Thymus (tissue), 11 donors: ENCODE data around the gene MAPK4. TPM values are rescaled to one million over a fixed set of nuclear protein-coding genes. Genes with fewer than 3 reads are reported as not detected.

ENCODE experiments used
- DNase-seq, 9 donors: peaks; one replicate each; pipeline ENCODE4 v3.0.0-alpha.2; 2013; ENCODE audit warnings: low spot score in 9 of 9, low read depth in 6 of 9, missing footprints in 1 of 9
- H3K27ac ChIP-seq, 2 donors: one replicate each; pipeline ENCODE4 v1.5.1; 2013; ENCODE audit warnings: control low read depth in 1 of 2, low read depth in 1 of 2, low read length in 1 of 2, mild to moderate bottlenecking in 1 of 2, moderate library complexity in 1 of 2
- H3K27me3 ChIP-seq, 2 donors: one replicate each; pipeline ENCODE4 v1.5.1; 2013; ENCODE audit warnings: low read length in 1 of 2; ENCODE audit not compliant: control insufficient read depth in 2 of 2, insufficient read depth in 1 of 2
- H3K36me3 ChIP-seq, 2 donors: one replicate each; pipeline ENCODE4 v1.5.1; 2013; ENCODE audit warnings: low read length in 1 of 2, mild to moderate bottlenecking in 1 of 2, moderate library complexity in 1 of 2; ENCODE audit not compliant: control insufficient read depth in 2 of 2, insufficient read depth in 2 of 2
- H3K4me1 ChIP-seq, 2 donors: one replicate each; pipeline ENCODE4 v1.5.1; 2013; ENCODE audit warnings: low read length in 2 of 2; ENCODE audit not compliant: control insufficient read depth in 2 of 2, insufficient read depth in 2 of 2
- H3K4me3 ChIP-seq, 2 donors: one replicate each; pipeline ENCODE4 v1.5.1; 2013; ENCODE audit warnings: low read length in 2 of 2, control low read depth in 1 of 2, mild to moderate bottlenecking in 1 of 2
- H3K9me3 ChIP-seq, 2 donors: one replicate each; pipeline ENCODE4 v1.5.1; 2013; ENCODE audit warnings: low read length in 1 of 2, mild to moderate bottlenecking in 1 of 2; ENCODE audit not compliant: control insufficient read depth in 2 of 2, insufficient read depth in 1 of 2
- WGBS: extraction: QIAGEN DNeasy Blood & Tissue Kit; methylation state at CpG from one replicate; pipeline ENCODE4 v1.1.7; 2013; 5-methylcytosine and 5-hydroxymethylcytosine counted together
- polyA plus RNA-seq: library from polyadenylated mRNA; stranded (reverse); fragments of 200-250 nt; gene quantifications from one replicate; pipeline ENCODE4 v1.2.3, GENCODE V29; 2013
- total RNA-seq: library from RNA; stranded (reverse); fragments of 120-200 nt; gene quantifications from one replicate; pipeline ENCODE4 v1.2.4, GENCODE V29; 2013
- donor health status: healthy.

MAPK4 gene
- total and polyA plus RNA-seq, 2 donors = 3.1 to 6.9 TPM

DNA sequence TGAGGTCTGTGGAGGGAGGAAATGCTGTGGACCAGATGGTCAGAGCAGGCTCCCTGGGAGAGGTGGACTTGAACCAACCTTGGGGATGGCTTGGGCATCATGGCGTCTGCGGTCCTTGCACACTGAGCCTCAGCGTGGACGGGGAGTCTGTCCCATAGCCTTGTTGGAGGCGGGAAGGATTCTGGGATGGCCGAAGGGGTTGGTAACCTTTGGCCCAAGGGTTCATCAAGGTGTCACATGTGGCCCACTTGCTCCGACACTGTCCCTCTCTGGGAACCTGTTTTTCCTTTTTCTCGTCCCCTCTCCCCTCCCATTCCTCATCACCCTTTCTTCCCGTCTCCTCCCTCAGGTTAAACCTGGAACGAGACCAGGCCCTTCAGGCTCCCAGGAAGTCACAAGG lies 66.4 kb downstream of the MAPK4 start:
- H3K4me3 ChIP-seq = no peak overlapping the region
- peak overlapping the region in 1 of 2 donors; percentile 26 for H3K27ac ChIP-seq
- H3K36me3 ChIP-seq = no peaks in the 10 kb centered on the region
- no peak for DNase-seq
- no peaks in the 10 kb centered on the region for H3K27me3 ChIP-seq
- H3K4me1 ChIP-seq = peaks cover 0 to 28% of the 10 kb centered on the region in 2 donors
- no peaks in the 10 kb centered on the region for H3K9me3 ChIP-seq
- 95% methylated on average over 10 of the region's 10 CpGs for WGBS

GRCh38 chr18:50627594-50628532 lies 68.0 kb downstream of the MAPK4 start:
- Histone ChIP-seq H3K27me3 (no peaks in the 10 kb centered on the region), H3K4me3 (no peak overlapping the region), H3K27ac (peak overlapping the region in 1 of 2 donors; percentile 74), H3K4me1 (peaks cover 0 to 21% of the 10 kb centered on the region in 2 donors), H3K9me3 (no peaks in the 10 kb centered on the region), H3K36me3 (no peaks in the 10 kb centered on the region)
- DNase-seq = no peak
- 89% methylated on average over 16 of the region's 16 CpGs for WGBS

DNA sequence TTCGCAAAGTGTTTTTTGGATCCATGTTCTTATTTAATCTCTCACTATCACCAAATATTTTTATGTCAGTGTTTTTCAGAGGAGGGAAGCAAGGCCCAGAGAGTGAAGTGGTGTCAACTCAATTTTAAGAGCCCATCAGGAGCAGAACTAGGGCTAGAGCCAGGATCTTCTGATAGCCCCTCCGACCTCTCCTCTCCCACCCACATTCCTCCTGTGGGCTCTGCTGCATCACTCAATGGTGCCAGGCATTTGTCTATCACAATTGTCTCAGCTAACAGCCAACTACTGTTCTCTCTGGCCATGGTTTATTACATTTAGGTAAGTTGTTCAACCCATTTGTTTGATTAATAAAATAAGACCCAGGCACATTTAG lies 68.6 kb downstream of the MAPK4 start:
- Histone ChIP-seq H3K9me3 (no peaks in the 10 kb centered on the region), H3K4me1 (peaks cover 0 to 26% of the 10 kb centered on the region in 2 donors), H3K36me3 (no peaks in the 10 kb centered on the region), H3K27ac (peak overlapping the region in 1 of 2 donors; percentile 74), H3K27me3 (no peaks in the 10 kb centered on the region), H3K4me3 (no peak overlapping the region)
- 94% methylated on average over 2 of the region's 2 CpGs for WGBS
- DNase-seq = no peak

DNA sequence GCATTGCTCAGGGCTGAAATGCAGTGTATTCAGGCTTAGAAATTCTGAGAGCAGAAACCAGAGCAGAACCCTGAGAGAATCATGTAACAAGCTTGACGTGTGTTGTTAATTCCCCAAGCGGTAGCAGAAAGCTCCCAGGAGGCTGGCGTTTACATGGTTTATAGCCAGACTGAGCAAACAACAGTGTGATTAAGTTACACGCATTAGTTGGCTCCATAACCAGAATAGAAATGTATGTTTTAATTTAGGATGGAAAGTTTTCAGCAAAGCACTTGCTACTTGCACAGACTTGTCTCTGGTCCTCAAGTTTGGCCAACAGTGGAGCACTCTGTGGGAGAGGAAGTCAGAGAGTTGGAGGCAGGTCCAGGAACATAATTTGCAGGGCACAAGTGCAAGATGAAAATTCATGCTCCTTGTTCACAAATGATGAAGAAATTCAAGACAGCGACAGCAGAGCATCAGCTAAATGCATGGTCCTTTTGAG lies 69.3 kb downstream of the MAPK4 start:
- Histone ChIP-seq H3K4me3 (no peak overlapping the region), H3K27me3 (no peaks in the 10 kb centered on the region), H3K36me3 (no peaks in the 10 kb centered on the region), H3K27ac (peak overlapping the region in 1 of 2 donors; percentile 74), H3K4me1 (peaks cover 0 to 26% of the 10 kb centered on the region in 2 donors), H3K9me3 (no peaks in the 10 kb centered on the region)
- DNase-seq = peak in 1 of 9 donors; percentile 22
- WGBS = 89% methylated on average over 5 of the region's 5 CpGs

DNA sequence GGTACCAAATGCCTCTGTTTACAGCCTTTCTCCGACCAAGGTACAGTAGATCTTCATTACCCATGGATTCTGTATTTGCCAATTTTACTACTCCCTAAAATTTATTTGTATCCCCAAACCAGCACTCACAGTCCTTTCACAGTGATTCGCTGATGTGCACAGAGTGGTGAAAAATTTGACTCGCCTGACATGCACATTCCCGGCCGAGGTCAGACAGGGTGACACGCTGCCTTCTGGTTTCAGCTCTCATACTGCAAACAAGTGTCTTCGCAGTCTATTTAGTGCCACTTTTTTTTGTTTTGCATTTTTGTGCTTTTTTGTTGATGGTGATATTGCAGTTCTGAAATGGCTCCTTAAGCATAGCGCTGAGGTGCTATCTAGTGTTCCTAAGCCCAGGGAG lies 71.0 kb downstream of the MAPK4 start:
- Histone ChIP-seq H3K27ac (peak overlapping the region in 1 of 2 donors; percentile 46), H3K4me3 (no peak overlapping the region), H3K9me3 (no peaks in the 10 kb centered on the region), H3K36me3 (no peaks in the 10 kb centered on the region), H3K27me3 (no peaks in the 10 kb centered on the region), H3K4me1 (peaks cover 0 to 26% of the 10 kb centered on the region in 2 donors)
- DNase-seq = no peak
- WGBS = 92% methylated on average over 8 of the region's 8 CpGs

GRCh38 chr18:50632895-50633515 lies 73.1 kb downstream of the MAPK4 start:
- WGBS = 79% methylated on average over 8 of the region's 8 CpGs
- Histone ChIP-seq H3K9me3 (no peaks in the 10 kb centered on the region), H3K36me3 (no peaks in the 10 kb centered on the region), H3K4me3 (no peak overlapping the region), H3K27me3 (no peaks in the 10 kb centered on the region), H3K4me1 (peaks cover 0 to 15% of the 10 kb centered on the region in 2 donors), H3K27ac (peak overlapping the region in 1 of 2 donors; percentile 56)
- no peak for DNase-seq

- no peaks in the 10 kb centered on the region for H3K27me3 ChIP-seq
- no peak overlapping the region for H3K27ac ChIP-seq
- no peaks in the 10 kb centered on the region for H3K9me3 ChIP-seq
- no peak overlapping the region for H3K4me3 ChIP-seq
- H3K36me3 ChIP-seq = no peaks in the 10 kb centered on the region
- H3K4me1 ChIP-seq = peaks cover 0 to 13% of the 10 kb centered on the region in 2 donors
- DNase-seq = no peak
- WGBS = 80% methylated on average over 3 of the region's 3 CpGs
Measured at GRCh38 chr18:50633992-50634391, 74.1 kb downstream of the MAPK4 start.

DNA sequence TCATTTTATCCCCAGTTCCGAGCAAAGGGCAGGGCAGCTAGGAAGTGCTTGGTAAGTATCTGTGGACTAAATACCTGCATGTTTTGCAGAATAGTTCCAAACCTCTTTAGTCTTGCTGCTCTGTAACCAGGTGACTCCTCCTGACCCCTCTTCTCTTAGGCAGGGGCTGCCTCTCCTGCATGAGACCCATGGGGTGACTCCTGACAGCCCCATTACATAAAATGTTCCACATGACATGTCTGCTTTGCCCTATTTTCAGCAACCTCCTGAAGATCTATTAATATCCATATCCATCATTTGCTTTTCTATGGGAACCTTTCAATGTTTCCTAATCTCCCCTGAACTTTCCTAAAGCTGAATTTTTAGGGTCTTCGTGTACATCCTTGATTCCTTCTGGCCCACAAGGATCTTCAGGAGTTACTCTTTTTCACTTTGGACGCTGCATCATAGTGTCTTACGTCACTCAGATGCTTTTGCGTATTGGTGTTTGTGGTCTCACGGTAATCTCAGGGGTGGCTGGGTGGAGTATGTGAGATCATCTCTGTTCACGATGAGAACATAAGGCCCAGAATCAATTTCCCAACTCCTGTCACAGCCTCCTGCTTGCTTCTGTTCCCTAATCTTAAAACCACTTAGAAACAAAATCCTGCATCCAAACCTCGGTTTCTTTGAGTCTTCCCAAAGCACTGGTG lies 76.6 kb downstream of the MAPK4 start:
- H3K9me3 ChIP-seq = no peaks in the 10 kb centered on the region
- 92% methylated on average over 8 of the region's 8 CpGs for WGBS
- no peak for DNase-seq
- H3K27me3 ChIP-seq = no peaks in the 10 kb centered on the region
- H3K27ac ChIP-seq = no peak overlapping the region
- H3K4me3 ChIP-seq = no peak overlapping the region
- no peaks in the 10 kb centered on the region for H3K36me3 ChIP-seq
- H3K4me1 ChIP-seq = peaks cover 0 to 5% of the 10 kb centered on the region in 2 donors
